ENCODE measurements around the gene ABCC5.

DNA sequence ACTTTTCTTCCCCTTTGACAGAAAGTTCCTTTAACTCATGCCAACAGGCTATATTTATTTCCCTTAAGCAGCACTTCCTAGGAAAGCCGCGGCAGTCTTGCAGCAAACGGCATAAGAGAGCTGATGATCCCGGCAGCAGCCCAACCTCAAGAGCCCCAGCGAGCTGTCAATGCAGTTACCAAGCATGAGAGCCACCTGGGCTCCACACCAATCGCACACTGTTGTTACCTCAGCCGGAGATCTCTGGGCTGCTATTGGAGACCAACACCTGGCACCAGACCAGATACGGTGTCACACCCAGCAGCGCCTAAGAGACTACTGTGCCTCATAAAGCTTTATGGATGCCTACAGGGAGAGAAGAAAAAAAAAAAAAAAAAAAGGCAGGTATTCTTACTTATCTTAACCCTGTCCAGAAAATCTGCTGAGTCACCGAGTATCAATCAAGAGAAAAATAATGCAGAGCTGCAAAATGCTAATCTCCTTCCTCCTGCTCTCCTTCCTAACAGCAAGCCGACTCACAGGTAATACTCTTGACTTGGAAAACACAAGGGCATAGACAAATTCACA is 11.7 kb downstream of the ABCC5 start:
- TF ChIP-seq CTCF (IDR thresholded peaks at IDR 0.05), result no peak
- no peak for TF ChIP-seq POLR2A (IDR thresholded peaks at IDR 0.05)
